ENCODE results near the gene CDK11B.

- no peak for TF ChIP-seq CTCF (conservative IDR thresholded peaks at IDR 0.05)
- no peak for TF ChIP-seq ZFX (IDR thresholded peaks at IDR 0.05)
Observed at GRCh38 chr1:1631782-1632420, 26.9 kb downstream of the CDK11B start, which contains the start of gene MMP23B.

Data from C4-2B (cell line).